ENCODE results near the gene MEIS2.

MEIS2 gene

GRCh38 chr15:36924034-36924433, 176.3 kb downstream of the MEIS2 start:
- peak; percentile 11 for DNase-seq

GRCh38 chr15:36921484-36922091, 178.8 kb downstream of the MEIS2 start:
- DNase-seq = no peak

GRCh38 chr15:36917411-36918267, 182.7 kb downstream of the MEIS2 start:
- no peak for DNase-seq

DNA sequence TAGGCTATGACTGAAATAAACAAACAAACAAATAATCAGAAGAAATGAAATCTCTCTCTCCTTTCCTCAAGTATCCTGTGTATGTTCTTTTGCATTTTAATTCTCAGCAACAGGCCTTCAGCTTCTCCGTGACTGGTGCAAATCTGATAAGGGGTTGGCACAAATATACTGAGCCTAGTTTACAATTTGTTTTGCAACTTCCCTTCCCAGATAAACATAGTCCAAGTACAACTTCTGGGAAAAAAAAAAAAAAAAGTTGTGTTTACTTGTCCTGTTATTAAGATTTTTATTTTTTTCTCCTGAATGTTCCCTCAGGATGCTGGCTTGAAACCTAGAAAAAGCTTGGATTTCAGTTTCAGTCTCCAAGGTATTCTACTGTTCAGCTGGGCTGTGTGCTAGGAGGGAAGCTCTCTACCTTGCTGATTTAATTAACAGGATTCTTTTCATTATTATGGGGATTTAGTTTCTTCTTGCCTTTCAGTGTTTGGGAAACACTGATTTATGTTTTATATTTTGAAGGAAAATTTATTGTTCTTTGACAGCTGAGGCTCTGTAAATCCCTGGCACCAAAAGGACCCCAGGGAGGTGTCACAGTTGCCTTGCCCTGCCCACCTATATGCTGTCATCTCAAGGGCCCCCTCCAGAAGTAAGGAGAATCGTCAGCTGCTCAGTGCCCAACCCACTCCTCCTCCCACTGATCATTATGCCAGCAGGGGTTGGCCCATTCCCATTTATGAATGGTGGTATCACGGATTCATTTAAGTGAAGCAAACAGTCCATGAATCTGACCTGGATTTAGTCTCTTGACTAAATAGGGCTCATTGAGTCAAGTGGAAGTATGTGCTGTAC, 185.2 kb downstream of the MEIS2 start:
- no peak for DNase-seq

DNA sequence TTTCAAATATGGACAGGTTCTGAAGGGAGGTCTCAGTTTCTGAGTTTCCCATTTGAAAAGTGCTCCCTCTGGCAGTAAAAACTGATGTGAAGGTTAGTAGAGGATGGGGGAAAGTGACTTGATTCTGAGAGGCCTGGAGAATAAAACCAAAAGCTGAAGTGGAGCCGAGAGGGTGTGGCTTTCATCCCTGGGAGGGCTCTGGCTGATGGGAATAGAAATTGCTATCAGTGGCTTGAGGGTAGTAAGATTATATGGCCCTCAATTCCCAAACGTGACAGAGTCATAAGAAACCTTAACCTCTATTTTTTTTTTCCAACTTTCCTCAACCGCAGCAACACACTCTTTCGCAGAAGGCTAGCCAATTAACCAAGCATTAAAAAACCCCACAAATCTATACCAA, 185.9 kb downstream of the MEIS2 start:
- no peak for DNase-seq

DNA sequence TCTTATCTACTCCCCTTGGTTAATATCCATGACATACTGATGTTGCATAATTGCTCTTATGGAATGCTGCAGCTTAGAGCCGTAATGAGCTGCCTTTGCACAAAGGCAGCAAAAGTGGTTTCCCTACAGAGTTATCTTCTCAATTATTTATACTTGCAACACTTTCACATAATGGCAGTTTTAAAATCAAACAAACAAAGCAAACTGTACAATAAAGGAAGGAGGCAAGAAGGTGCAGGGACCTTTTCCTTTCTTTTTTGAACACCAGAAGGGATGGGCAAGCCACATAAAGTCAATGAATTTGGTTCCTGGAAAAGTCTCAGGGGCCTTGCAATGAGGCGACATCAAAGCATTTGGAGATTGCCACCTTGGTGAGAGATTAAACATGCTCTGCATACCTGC, 188.0 kb downstream of the MEIS2 start:
- DNase-seq = no peak

DNA sequence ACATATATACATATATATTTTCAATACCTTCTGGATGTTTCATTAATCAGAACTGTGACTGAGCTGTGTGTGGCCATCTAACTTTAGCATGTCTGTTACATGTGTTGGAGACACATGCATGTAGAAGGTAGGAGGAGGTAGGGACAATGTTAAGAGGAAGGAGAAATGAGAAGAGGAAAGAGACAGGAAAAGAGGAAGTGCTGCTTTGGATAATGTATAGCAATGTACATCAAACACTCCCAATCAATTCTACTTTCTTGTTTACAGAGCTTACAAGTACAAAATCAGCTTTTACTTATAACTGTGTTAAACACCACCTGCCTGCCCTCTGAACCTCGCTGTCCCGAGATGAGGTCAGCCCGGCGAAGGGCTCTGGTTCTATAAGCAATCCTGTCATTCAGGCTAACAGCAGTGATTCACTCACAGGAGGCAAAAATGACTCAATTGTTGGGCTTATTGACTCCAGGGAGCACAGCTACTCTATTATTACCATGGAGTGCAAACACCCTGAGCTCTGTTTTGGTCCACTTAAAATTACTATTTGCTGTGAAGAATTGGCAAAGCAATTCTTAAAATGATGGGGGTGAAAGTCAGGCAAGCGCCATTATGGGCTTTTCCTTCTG, 188.9 kb downstream of the MEIS2 start:
- DNase-seq = peak; percentile 70

DNA sequence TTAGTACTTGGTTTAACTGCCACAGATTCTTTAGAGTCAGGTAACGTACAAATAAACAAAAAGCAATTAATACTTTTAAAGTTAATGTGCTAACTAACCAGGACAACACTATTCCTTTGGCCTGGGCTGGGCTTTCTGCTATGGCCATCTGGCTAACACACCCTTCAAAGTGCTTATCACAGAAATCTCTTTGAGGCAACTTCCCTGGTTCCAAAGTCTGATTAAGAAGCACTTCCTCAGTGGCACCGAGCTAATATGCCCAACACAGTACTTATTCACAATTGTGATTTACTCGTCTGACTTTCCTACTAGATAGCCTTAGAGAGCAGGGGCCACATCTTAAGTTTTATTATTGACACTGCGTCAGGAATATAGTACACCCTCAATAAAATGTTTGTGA, 191.4 kb downstream of the MEIS2 start:
- no peak for DNase-seq

GRCh38 chr15:36907295-36907694, 193.1 kb downstream of the MEIS2 start:
- DNase-seq = no peak

- no peak for DNase-seq
Measured at GRCh38 chr15:36905908-36906307, 194.4 kb downstream of the MEIS2 start.

- DNase-seq = no peak
Measured at GRCh38 chr15:36904715-36905114, 195.6 kb downstream of the MEIS2 start.

- DNase-seq = peak; percentile 23
Measured at GRCh38 chr15:36903922-36904556, 196.3 kb downstream of the MEIS2 start.

DNA sequence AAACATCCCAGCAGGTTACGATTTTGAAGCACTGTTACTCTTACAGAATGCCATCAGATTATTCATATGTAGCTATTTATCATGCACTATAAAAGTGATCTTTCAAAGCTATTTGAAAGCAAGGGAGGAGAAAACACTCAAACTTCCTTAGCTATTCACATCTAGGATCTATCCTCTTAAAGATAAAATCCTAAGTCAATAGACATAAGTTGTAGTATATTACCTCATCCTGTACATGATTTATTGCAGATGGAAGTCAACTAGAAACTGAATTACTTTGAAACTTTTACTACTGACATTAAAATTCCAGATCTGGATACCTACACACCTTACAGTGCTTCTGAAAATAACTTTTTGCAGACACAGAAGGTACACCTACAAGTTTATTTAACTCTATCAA, 197.2 kb downstream of the MEIS2 start:
- DNase-seq = no peak

- DNase-seq = no peak
Measured at GRCh38 chr15:36901012-36901411, 199.3 kb downstream of the MEIS2 start.

GRCh38 chr15:36899696-36900095, 200.7 kb downstream of the MEIS2 start:
- DNase-seq = no peak

DNA sequence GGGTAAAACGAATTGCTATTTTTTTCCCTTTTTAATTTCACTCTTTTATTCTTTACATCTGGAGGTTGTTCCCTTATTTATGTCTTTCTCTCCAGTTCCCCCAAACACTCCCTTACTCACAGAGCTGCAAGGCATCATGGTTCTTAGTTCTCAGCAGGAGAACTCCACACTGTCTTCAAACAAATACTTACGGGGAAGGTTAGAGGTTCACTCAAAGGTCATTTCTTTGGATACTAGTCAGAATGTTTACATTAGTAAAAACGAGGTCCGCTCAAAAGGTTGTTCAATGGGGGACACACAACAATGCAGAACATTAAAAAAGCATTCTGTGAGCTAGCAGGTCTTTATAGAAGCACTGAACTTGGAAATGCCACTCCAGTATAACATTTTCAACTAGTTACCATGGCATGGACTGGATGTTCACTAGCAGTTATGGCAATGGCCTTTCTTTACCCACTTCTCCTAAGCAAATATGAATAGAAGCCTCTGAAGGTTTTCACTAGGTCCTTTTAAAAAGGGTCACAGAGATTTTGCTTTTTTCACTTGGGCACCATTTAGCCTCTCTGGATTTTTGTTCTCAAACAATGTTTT, 201.7 kb downstream of the MEIS2 start:
- DNase-seq = no peak

- no peak for DNase-seq
Measured at GRCh38 chr15:36897834-36898233, 202.5 kb downstream of the MEIS2 start.

GRCh38 chr15:36896949-36897348, 203.4 kb downstream of the MEIS2 start:
- DNase-seq = no peak

GRCh38 chr15:36894075-36894474, 206.3 kb downstream of the MEIS2 start:
- no peak for DNase-seq

DNA sequence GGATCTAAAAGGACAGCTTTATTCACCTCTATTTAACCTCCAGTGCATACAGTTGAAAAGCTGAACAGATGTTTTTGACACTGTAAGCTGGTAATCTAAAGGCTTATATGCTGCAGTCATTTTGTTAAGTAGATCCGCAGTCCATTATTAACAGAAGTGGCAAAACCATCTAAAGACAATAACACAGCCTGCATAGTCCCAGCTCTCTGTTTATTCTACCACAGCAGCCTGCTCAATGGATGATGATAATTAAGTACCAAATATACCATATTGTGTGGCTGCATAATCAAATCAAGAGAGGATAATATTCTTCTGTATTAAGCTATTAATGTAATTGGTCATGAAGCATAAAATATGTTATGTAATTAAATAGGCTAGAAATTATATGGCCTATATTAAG, 207.1 kb downstream of the MEIS2 start:
- DNase-seq = peak; percentile 11

DNA sequence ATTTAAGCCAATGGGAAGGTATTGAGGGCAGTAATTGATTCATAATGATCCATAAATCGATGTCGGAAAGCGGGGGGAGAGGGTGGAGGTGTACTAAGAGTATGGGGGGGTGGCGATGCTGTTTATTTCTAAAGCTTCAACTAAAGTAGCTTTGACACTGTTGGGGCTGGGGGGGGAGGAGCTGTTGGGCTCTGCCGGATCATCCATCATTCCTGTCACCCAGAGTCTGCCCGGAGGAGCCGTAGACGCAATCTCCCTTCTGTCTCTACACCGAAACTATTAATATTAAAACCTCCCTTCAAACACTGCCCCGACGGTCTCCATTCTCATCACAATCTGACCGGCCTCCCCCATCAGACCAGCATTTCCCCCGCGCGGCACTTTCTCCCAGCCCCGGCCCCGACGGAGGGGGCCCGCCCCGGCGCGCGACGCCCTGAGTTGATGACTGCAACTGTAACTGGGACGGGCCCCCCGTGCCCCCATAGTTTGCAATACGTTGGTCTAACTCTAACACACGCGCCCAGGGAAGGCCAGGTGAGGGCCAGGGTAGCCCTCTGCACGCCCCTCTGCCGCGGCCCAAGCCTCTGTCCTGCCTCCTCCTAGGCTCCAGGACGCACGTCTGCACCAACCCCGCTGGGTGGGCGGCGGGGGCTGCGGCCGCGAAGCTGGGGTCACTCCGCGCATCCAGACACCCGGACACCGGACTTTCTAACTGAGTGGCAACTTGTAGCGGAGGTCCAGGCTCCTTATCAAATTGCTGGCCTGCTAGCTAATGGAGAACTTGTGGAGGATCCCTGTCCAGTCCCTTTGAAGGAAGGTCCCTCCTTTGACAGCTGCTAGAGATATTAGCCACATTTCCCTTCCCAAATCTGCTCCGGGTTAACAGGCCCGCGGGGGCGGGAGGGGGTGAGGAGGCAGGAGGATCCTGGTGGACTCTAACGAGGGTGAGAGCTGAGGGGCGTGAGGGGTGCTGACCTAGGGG, 212.0 kb downstream of the MEIS2 start:
- no peak for DNase-seq
